Measurements from ENCODE around the gene FZD7.

The FZD7 gene

DNA sequence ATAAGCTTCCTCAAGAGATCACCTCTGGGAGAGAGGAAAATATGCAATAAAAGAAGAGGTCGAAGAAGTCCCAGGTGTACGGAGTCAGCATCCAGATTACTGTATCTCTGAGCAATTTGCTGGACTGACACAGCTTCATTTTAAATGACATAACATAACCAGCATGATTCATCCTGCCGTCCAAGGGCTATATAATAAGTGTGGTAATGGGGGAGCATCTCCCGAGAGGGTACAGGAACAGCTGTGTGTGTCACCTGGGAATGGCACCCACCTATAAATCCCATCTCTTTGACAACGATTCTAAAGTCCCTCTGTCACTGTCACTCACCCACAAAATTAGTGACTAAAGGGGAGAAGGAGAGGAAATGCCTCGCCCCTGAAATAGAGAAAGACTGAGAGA is 19.3 kb upstream of the FZD7 start:
- H2AFZ ChIP-seq (ENCODE audit: low read depth): no peak overlapping the region
- H3K27ac ChIP-seq: no peak overlapping the region
- TF ChIP-seq, protein P1, sequence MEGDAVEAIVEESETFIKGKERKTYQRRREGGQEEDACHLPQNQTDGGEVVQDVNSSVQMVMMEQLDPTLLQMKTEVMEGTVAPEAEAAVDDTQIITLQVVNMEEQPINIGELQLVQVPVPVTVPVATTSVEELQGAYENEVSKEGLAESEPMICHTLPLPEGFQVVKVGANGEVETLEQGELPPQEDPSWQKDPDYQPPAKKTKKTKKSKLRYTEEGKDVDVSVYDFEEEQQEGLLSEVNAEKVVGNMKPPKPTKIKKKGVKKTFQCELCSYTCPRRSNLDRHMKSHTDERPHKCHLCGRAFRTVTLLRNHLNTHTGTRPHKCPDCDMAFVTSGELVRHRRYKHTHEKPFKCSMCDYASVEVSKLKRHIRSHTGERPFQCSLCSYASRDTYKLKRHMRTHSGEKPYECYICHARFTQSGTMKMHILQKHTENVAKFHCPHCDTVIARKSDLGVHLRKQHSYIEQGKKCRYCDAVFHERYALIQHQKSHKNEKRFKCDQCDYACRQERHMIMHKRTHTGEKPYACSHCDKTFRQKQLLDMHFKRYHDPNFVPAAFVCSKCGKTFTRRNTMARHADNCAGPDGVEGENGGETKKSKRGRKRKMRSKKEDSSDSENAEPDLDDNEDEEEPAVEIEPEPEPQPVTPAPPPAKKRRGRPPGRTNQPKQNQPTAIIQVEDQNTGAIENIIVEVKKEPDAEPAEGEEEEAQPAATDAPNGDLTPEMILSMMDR (conservative IDR thresholded peaks at IDR 0.05; ENCODE audit: low read depth, low read length): no peak
- H3K4me3 ChIP-seq (IDR thresholded peaks at IDR 0.05; ENCODE audit: insufficient read depth, low read depth, low read length): no peak overlapping the region
- no peaks in the 10 kb centered on the region for H3K27me3 ChIP-seq (ENCODE audit: insufficient read depth, low read depth)
- no peaks in the 10 kb centered on the region for H3K4me1 ChIP-seq (ENCODE audit: low read depth, poor library complexity, severe bottlenecking)
- H3K4me2 ChIP-seq: no peak overlapping the region
- no peaks in the 10 kb centered on the region for H3K79me2 ChIP-seq (ENCODE audit: insufficient read depth, low read depth)
- H3K36me3 ChIP-seq (ENCODE audit: insufficient read depth): no peaks in the 10 kb centered on the region
- no peaks in the 10 kb centered on the region for H4K20me1 ChIP-seq (ENCODE audit: insufficient read depth)
- no peak overlapping the region for H3K9ac ChIP-seq

DNA sequence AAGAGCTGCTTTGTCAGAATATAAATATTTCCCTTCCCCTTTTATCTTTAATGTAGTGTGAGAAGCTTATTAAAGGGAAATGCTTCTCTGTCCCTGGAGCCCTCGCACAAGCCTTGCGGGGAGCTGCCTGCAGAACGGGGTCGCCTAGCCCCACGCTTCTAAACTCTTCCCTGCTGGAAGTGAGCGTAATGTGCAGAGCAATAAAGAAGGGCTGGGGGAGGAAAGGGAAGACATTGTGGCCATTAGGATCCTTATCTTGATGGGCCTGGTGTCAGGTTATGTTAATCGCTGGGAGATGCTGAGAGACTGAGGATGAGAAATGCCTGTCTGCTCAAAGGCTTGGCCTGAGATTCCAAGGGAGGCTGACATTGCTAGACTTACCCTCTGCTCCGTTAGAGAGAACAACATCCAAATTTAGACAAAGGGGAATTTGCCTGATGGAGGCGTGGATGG is 18.9 kb upstream of the FZD7 start:
- Histone ChIP-seq H4K20me1 (ENCODE audit: insufficient read depth) (no peaks in the 10 kb centered on the region), H3K4me2 (no peak overlapping the region), H3K4me3 (IDR thresholded peaks at IDR 0.05; ENCODE audit: insufficient read depth, low read depth, low read length) (no peak overlapping the region), H3K4me1 (ENCODE audit: low read depth, poor library complexity, severe bottlenecking) (no peaks in the 10 kb centered on the region), H3K36me3 (ENCODE audit: insufficient read depth) (no peaks in the 10 kb centered on the region), H3K9ac (no peak overlapping the region), H3K27me3 (ENCODE audit: insufficient read depth, low read depth) (no peaks in the 10 kb centered on the region), H3K79me2 (ENCODE audit: insufficient read depth, low read depth) (no peaks in the 10 kb centered on the region), H2AFZ (ENCODE audit: low read depth) (no peak overlapping the region), H3K27ac (no peak overlapping the region)
- TF ChIP-seq, protein P1 (conservative IDR thresholded peaks at IDR 0.05; ENCODE audit: low read depth, low read length): no peak

DNA sequence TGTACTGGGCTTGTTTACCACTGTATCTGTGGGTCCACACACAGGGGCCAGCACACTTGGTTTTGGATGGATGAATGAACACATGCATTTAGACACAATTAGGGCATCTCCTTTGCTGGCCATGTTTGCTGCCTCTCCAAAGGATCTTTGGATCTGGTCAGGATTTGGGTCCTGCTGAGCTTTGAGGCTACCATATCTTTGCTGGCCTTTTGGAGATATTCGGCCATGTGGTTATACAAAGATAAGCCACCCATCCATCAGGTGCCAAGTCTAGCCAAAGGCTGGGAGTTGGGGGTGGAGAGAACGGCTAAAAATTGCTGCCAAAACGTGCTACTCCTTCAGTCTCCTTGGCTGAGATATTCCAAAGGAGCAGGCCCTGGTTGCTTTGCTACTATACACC is 18.2 kb upstream of the FZD7 start:
- H2AFZ ChIP-seq (ENCODE audit: low read depth): no peak overlapping the region
- H3K4me3 ChIP-seq (IDR thresholded peaks at IDR 0.05; ENCODE audit: insufficient read depth, low read depth, low read length): no peak overlapping the region
- no peak overlapping the region for H3K4me2 ChIP-seq
- no peaks in the 10 kb centered on the region for H3K4me1 ChIP-seq (ENCODE audit: low read depth, poor library complexity, severe bottlenecking)
- H3K9ac ChIP-seq: no peak overlapping the region
- no peaks in the 10 kb centered on the region for H3K79me2 ChIP-seq (ENCODE audit: insufficient read depth, low read depth)
- TF ChIP-seq, protein P1 (conservative IDR thresholded peaks at IDR 0.05; ENCODE audit: low read depth, low read length): no peak
- no peaks in the 10 kb centered on the region for H3K36me3 ChIP-seq (ENCODE audit: insufficient read depth)
- H3K27ac ChIP-seq: no peak overlapping the region
- H3K27me3 ChIP-seq (ENCODE audit: insufficient read depth, low read depth): no peaks in the 10 kb centered on the region
- no peaks in the 10 kb centered on the region for H4K20me1 ChIP-seq (ENCODE audit: insufficient read depth)

DNA sequence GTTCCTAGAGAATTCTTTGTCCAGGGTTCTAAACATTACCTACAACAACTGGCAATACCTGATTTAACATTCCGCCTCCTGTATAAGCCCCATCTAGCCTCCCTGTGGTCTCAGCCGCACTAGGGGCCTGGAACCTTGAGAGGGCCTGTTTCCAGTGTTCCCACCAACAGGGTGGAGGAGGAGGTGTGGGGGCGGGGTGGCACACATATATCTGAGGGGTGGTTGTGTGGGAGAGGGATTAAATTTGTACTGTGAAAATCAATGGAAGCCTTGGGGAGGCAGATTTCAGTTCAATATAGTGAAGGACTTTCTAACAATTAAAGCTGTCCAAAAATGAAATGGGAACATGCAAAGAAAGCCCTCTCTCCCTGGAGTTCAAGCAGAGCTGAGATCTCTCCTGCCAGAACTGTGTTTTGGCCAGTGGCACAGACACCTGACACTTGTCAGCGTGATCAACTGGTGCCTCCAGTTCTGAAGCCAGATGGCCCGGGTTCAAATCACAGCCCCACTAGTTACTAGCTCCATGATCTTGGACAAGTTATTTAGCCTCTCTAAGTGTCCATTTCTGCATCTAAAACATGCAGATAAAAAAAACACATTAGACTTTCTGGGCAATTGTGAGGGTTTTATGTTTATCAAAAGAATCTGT is 17.0 kb upstream of the FZD7 start:
- Histone ChIP-seq H3K27me3 (ENCODE audit: insufficient read depth, low read depth) (no peaks in the 10 kb centered on the region), H3K79me2 (ENCODE audit: insufficient read depth, low read depth) (no peaks in the 10 kb centered on the region), H3K9ac (no peak overlapping the region)

More for the DNA sequence above, 17.0 kb upstream of the FZD7 start:
- H3K27ac ChIP-seq: no peak overlapping the region
- no peaks in the 10 kb centered on the region for H3K4me1 ChIP-seq (ENCODE audit: low read depth, poor library complexity, severe bottlenecking)
- no peak overlapping the region for H3K4me2 ChIP-seq
- H3K4me3 ChIP-seq (IDR thresholded peaks at IDR 0.05; ENCODE audit: insufficient read depth, low read depth, low read length): no peak overlapping the region
- TF ChIP-seq, protein P1 (conservative IDR thresholded peaks at IDR 0.05; ENCODE audit: low read depth, low read length): no peak
- no peaks in the 10 kb centered on the region for H4K20me1 ChIP-seq (ENCODE audit: insufficient read depth)
- H2AFZ ChIP-seq (ENCODE audit: low read depth): no peak overlapping the region
- no peaks in the 10 kb centered on the region for H3K36me3 ChIP-seq (ENCODE audit: insufficient read depth)

Measured in KMS-11 (cell line).